ENCODE measurements around the gene CSH2. TPM values are rescaled to one million over a fixed set of nuclear protein-coding genes. Genes with fewer than 3 reads are reported as not detected.
"Not testable (repeated sequence)": the region's sequence is repeated elsewhere in the genome, so short reads cannot be mapped to it uniquely, and the experiment has no call there.

The CSH2 gene
- total and polyA plus RNA-seq, 3 experiments from 2014 or later: not detected

GRCh38 chr17:63917206-63917605 lies 43.7 kb upstream of the CSH2 start:
- not testable (repeated sequence) for H3K9me3 Mint-ChIP-seq; DNase-seq; H3K36me3 ChIP-seq (ENCODE audit: insufficient read depth, low read length); H3K4me3 Mint-ChIP-seq; H3K27me3 ChIP-seq (ENCODE audit: insufficient read depth, low read length, poor library complexity, severe bottlenecking); H3K27me3 Mint-ChIP-seq; H3K9me3 ChIP-seq (ENCODE audit: low read length); H3K4me3 ChIP-seq (ENCODE audit: low read length); H3K4me1 ChIP-seq (ENCODE audit: insufficient read depth, low read length); H3K27ac Mint-ChIP-seq; H3K36me3 Mint-ChIP-seq; H3K27ac ChIP-seq (ENCODE audit: low read depth, low read length)
- ChIA-PET CTCF (interaction anchor here (1.0 to 15.5 kb wide), 7 partner anchors 12 to 215 kb away, joined by 3 to 212 read pairs (median 18); partner anchors contain the start of genes ERN1 and ICAM2), POLR2A (interaction anchor here (2.5 kb wide), 1 partner anchor 108 kb away, joined by 13 read pairs; no protein-coding TSS in a partner anchor)
- peaks cover 6 to 10% (median 10%) of the 10 kb centered on the region in 3 donors for H3K4me1 Mint-ChIP-seq

GRCh38 chr17:63916566-63917185 lies 43.2 kb upstream of the CSH2 start:
- Histone ChIP-seq H3K9me3 (ENCODE audit: low read length) (no peaks in the 10 kb centered on the region), H3K4me3 (ENCODE audit: low read length) (no peak overlapping the region), H3K27ac (ENCODE audit: low read depth, low read length) (no peak overlapping the region), H3K4me1 (ENCODE audit: insufficient read depth, low read length) (peaks cover 8% of the 10 kb centered on the region), H3K36me3 (ENCODE audit: insufficient read depth, low read length) (no peaks in the 10 kb centered on the region), H3K27me3 (ENCODE audit: insufficient read depth, low read length, poor library complexity, severe bottlenecking) (no peaks in the 10 kb centered on the region)
- ChIA-PET CTCF (interaction anchor here (1.2 to 15.5 kb wide), 6 partner anchors 12 to 217 kb away, joined by 3 to 212 read pairs (median 8); partner anchors contain the start of gene ICAM2), POLR2A (no interaction called here)
- peaks cover 6 to 10% (median 10%) of the 10 kb centered on the region in 3 donors for H3K4me1 Mint-ChIP-seq
- no peak for DNase-seq
- H3K27me3 Mint-ChIP-seq: peaks cover 0 to 3% of the 10 kb centered on the region in 2 donors
- H3K36me3 Mint-ChIP-seq: no peaks in the 10 kb centered on the region
- no peaks in the 10 kb centered on the region for H3K9me3 Mint-ChIP-seq
- H3K27ac Mint-ChIP-seq: no peak overlapping the region
- H3K4me3 Mint-ChIP-seq: no peak overlapping the region

- POLR2A ChIA-PET; H3K27me3 ChIP-seq (ENCODE audit: insufficient read depth, low read length, poor library complexity, severe bottlenecking); H3K4me3 ChIP-seq (ENCODE audit: low read length); H3K36me3 ChIP-seq (ENCODE audit: insufficient read depth, low read length); H3K4me3 Mint-ChIP-seq; H3K9me3 Mint-ChIP-seq; H3K27ac ChIP-seq (ENCODE audit: low read depth, low read length); H3K27me3 Mint-ChIP-seq; H3K9me3 ChIP-seq (ENCODE audit: low read length); H3K27ac Mint-ChIP-seq; H3K36me3 Mint-ChIP-seq; H3K4me1 ChIP-seq (ENCODE audit: insufficient read depth, low read length); DNase-seq: not testable (repeated sequence)
- CTCF ChIA-PET: interaction anchor here (1.2 to 15.5 kb wide), 4 partner anchors 14 to 218 kb away, joined by 3 to 212 read pairs (median 7); partner anchors contain the start of gene ICAM2
- H3K4me1 Mint-ChIP-seq: peaks cover 8 to 10% (median 10%) of the 10 kb centered on the region in 3 donors
Observed at GRCh38 chr17:63915753-63916152, 42.3 kb upstream of the CSH2 start.

- no peaks in the 10 kb centered on the region for H3K27me3 ChIP-seq (ENCODE audit: insufficient read depth, low read length, poor library complexity, severe bottlenecking)
- peaks cover 6% of the 10 kb centered on the region for H3K4me1 ChIP-seq (ENCODE audit: insufficient read depth, low read length)
- H3K27ac ChIP-seq (ENCODE audit: low read depth, low read length): no peak overlapping the region
- no peaks in the 10 kb centered on the region for H3K36me3 ChIP-seq (ENCODE audit: insufficient read depth, low read length)
- Mint-ChIP-seq H3K27me3 (peaks cover 1 to 3% of the 10 kb centered on the region in 2 donors), H3K27ac (no peak overlapping the region), H3K36me3 (no peaks in the 10 kb centered on the region), H3K4me1 (peaks cover 6 to 7% (median 6%) of the 10 kb centered on the region in 3 donors), H3K9me3 (no peaks in the 10 kb centered on the region), H3K4me3 (no peak overlapping the region)
- H3K4me3 ChIP-seq (ENCODE audit: low read length): no peak overlapping the region
- no peak for DNase-seq
- no peaks in the 10 kb centered on the region for H3K9me3 ChIP-seq (ENCODE audit: low read length)
- ChIA-PET POLR2A (no interaction called here), CTCF (interaction anchor here (2.8 to 15.5 kb wide), 2 partner anchors 113 to 219 kb away, joined by 11 to 212 read pairs; no protein-coding TSS in a partner anchor)
Observed at GRCh38 chr17:63914471-63914870, 41.0 kb upstream of the CSH2 start.

DNA sequence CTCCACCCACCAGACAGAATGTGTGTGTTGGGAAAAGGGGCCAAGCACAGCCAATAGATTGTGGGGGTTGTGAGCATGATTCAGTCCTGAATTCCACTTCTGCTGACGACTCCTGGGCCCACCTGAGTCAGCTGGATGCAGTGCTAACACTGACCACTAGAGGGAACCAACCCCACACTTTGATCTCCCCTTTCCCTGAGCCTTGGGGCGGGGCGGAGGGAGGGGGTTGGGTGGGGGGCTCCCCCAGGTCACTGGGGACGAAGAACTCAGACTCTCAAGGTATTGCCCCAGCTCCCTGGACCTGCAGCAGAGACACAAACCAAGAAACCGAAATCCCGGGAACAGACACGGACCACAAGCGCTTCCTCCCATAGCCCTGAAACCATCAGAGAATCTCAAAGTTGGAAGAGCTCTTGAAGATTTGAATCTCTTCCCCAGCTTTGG lies 38.2 kb upstream of the CSH2 start:
- Mint-ChIP-seq H3K4me1 (peaks cover 0 to 2% (median 0%) of the 10 kb centered on the region in 3 donors), H3K27me3 (peaks cover 0 to 1% of the 10 kb centered on the region in 2 donors), H3K36me3 (no peaks in the 10 kb centered on the region), H3K9me3 (no peaks in the 10 kb centered on the region), H3K27ac (peak overlapping the region in 1 of 8 donors; percentile 17), H3K4me3 (no peak overlapping the region)
- Histone ChIP-seq H3K27me3 (ENCODE audit: insufficient read depth, low read length, poor library complexity, severe bottlenecking) (no peaks in the 10 kb centered on the region), H3K36me3 (ENCODE audit: insufficient read depth, low read length) (no peaks in the 10 kb centered on the region), H3K27ac (ENCODE audit: low read depth, low read length) (no peak overlapping the region), H3K4me3 (ENCODE audit: low read length) (no peak overlapping the region), H3K4me1 (ENCODE audit: insufficient read depth, low read length) (no peaks in the 10 kb centered on the region), H3K9me3 (ENCODE audit: low read length) (no peaks in the 10 kb centered on the region)
- ChIA-PET POLR2A (interaction anchor here (0.6 kb wide), 2 partner anchors 118 to 187 kb away, joined by 3 to 10 read pairs; no protein-coding TSS in a partner anchor), CTCF (interaction anchor here (0.8 to 15.5 kb wide), 16 partner anchors 8 to 369 kb away, joined by 3 to 212 read pairs (median 6); partner anchors contain the start of gene GH1)
- DNase-seq: peak; percentile 51 to 75 (median 58)

DNA sequence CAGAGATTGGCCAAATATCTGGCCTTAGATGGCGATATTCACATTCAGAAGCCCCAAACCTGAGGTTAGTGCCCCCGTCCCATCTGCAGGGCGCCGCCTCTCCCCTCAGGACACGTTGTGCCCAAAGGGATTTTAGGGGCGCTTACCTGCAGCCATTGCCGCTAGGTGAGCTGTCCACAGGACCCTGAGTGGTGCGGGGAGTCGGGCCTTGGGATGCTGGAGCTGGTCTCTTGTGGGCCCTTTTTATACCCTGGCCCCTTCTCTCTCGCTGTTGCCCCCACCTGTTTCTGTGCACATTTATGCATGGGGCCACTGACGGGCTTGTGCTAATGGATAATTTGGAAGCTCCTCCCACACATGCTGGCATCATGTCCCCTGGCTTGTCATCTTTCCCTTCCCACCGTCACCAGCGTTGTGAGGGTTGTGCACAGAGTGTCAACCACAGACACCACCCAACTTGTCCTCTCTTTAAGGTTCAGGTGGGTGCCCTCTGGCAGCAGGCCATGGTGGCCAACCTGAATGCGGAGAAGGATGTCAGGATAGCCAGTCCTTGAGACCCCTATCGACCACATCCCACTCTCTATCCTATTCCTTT lies 37.7 kb upstream of the CSH2 start, which contains the start of gene CSHL1:
TSS of gene CSHL1 (minus strand) at position 218 of the 595 bp plus-strand sequence. CDS start at position 156, 62 bp downstream.
- peaks cover 0 to 1% of the 10 kb centered on the region in 2 donors for H3K27me3 Mint-ChIP-seq
- Histone ChIP-seq H3K27ac (ENCODE audit: low read depth, low read length) (no peak within 1 kb of the TSS), H3K4me1 (ENCODE audit: insufficient read depth, low read length) (no peaks in the 10 kb centered on the region), H3K9me3 (ENCODE audit: low read length) (no peaks in the 10 kb centered on the region), H3K27me3 (ENCODE audit: insufficient read depth, low read length, poor library complexity, severe bottlenecking) (no peaks in the 10 kb centered on the region), H3K36me3 (ENCODE audit: insufficient read depth, low read length) (no peaks in the 10 kb centered on the region), H3K4me3 (ENCODE audit: low read length) (no peak within 1 kb of the TSS)
- H3K36me3 Mint-ChIP-seq: no peaks in the 10 kb centered on the region
- DNase-seq: no peak
- no peak within 1 kb of the TSS for H3K4me3 Mint-ChIP-seq
- H3K9me3 Mint-ChIP-seq: no peaks in the 10 kb centered on the region
- H3K27ac Mint-ChIP-seq: peak within 1 kb of the TSS in 1 of 8 donors; percentile 17
- CTCF ChIA-PET: interaction anchor here (0.7 to 15.5 kb wide), 14 partner anchors 8 to 369 kb away, joined by 3 to 212 read pairs (median 6); partner anchors contain the start of gene GH1
- POLR2A ChIA-PET: no interaction called here
- peaks cover 0 to 2% (median 0%) of the 10 kb centered on the region in 3 donors for H3K4me1 Mint-ChIP-seq

GRCh38 chr17:63910096-63910495 lies 36.6 kb upstream of the CSH2 start:
- no peak overlapping the region for H3K27ac Mint-ChIP-seq
- H3K4me1 Mint-ChIP-seq: peaks cover 0 to 2% (median 0%) of the 10 kb centered on the region in 3 donors
- no peak overlapping the region for H3K4me3 Mint-ChIP-seq
- DNase-seq: no peak
- no peaks in the 10 kb centered on the region for H3K36me3 Mint-ChIP-seq
- Histone ChIP-seq H3K27ac (ENCODE audit: low read depth, low read length) (no peak overlapping the region), H3K36me3 (ENCODE audit: insufficient read depth, low read length) (no peaks in the 10 kb centered on the region), H3K27me3 (ENCODE audit: insufficient read depth, low read length, poor library complexity, severe bottlenecking) (no peaks in the 10 kb centered on the region), H3K4me1 (ENCODE audit: insufficient read depth, low read length) (no peaks in the 10 kb centered on the region), H3K4me3 (ENCODE audit: low read length) (no peak overlapping the region), H3K9me3 (ENCODE audit: low read length) (no peaks in the 10 kb centered on the region)
- POLR2A ChIA-PET: no interaction called here
- CTCF ChIA-PET: interaction anchor here (1.6 to 15.5 kb wide), 7 partner anchors 8 to 224 kb away, joined by 6 to 212 read pairs (median 11); partner anchors contain the start of gene GH1
- no peaks in the 10 kb centered on the region for H3K9me3 Mint-ChIP-seq
- H3K27me3 Mint-ChIP-seq: peaks cover 0 to 1% of the 10 kb centered on the region in 2 donors

- H3K4me3 ChIP-seq (ENCODE audit: low read length); H3K4me3 Mint-ChIP-seq: not testable (repeated sequence)
Observed at GRCh38 chr17:63909586-63909985, 36.1 kb upstream of the CSH2 start.

More at GRCh38 chr17:63909586-63909985, 36.1 kb upstream of the CSH2 start:
- H3K27me3 ChIP-seq (ENCODE audit: insufficient read depth, low read length, poor library complexity, severe bottlenecking); H3K27ac ChIP-seq (ENCODE audit: low read depth, low read length); H3K4me1 ChIP-seq (ENCODE audit: insufficient read depth, low read length); H3K36me3 ChIP-seq (ENCODE audit: insufficient read depth, low read length); DNase-seq; H3K4me1 Mint-ChIP-seq; H3K9me3 Mint-ChIP-seq; H3K27ac Mint-ChIP-seq; POLR2A ChIA-PET; H3K36me3 Mint-ChIP-seq; H3K9me3 ChIP-seq (ENCODE audit: low read length); H3K27me3 Mint-ChIP-seq: not testable (repeated sequence)
- CTCF ChIA-PET: interaction anchor here (15.5 kb wide), 1 partner anchor 118 kb away, joined by 212 read pairs; no protein-coding TSS in a partner anchor

Data from CD8-positive, alpha-beta memory T cell (primary cell).